Ovary (tissue), 3 donors: ENCODE data around the gene KLF13.

Source experiments
- CTCF ChIP-seq, 3 donors: fragments of 450-650 bp in 2 of 3; fragments of 200-600 bp in 1 of 3; IDR thresholded peaks; one replicate each; pipeline versions ENCODE4 v1.5.1 to v1.8.0; 2016 to 2022; ENCODE audit warnings: antibody characterized with exemption in 3 of 3, mild to moderate bottlenecking in 1 of 3
- POLR2A ChIP-seq: fragments of 450-650 bp; IDR thresholded peaks from one replicate; pipeline ENCODE4 v1.6.1; 2017; ENCODE audit warnings: antibody characterized with exemption, mild to moderate bottlenecking, moderate library complexity
- donor health status: DM: no; HTN: no; CAD: no.

GRCh38 chr15:31400222-31400927, 73.7 kb downstream of the KLF13 start:
- TF ChIP-seq CTCF (IDR thresholded peaks at IDR 0.05) (no peak), POLR2A (no peak)
